Epithelial cell of proximal tubule (primary cell): ENCODE measurements around the gene RBM45. TPM values are rescaled to one million over a fixed set of nuclear protein-coding genes. Genes with fewer than 3 reads are reported as not detected.

ENCODE experiments used
- DNase-seq: peaks from one replicate; pipeline ENCODE4 v3.0.0-alpha.2; 2011; ENCODE audit warnings: low read depth
- H3K4me3 ChIP-seq: 2 replicates; pipeline ENCODE4 v1.5.1; 2011; ENCODE audit warnings: low read depth, mild to moderate bottlenecking, low read length
- CTCF ChIP-seq: conservative IDR thresholded peaks from 2 replicates; pipeline ENCODE4 v1.5.1; 2012; ENCODE audit warnings: low read depth, mild to moderate bottlenecking, low read length
- total RNA-seq: library from RNA; depleted of rRNA; stranded (reverse); fragments of >200 nt; gene quantifications from 2 replicates; pipeline ENCODE4 v1.2.3, GENCODE V29; 2015

Gene RBM45
- total RNA-seq = 10.2 and 11.7 TPM in 2 replicates

- peak; percentile 95 for TF ChIP-seq CTCF
- H3K4me3 ChIP-seq = peak within 1 kb of the TSS; percentile 94
- DNase-seq = peak; percentile 43
Measured at GRCh38 chr2:178112202-178113152, at the start of gene RBM45. Gene RBM45 (plus strand): TSS chr2:178112437. CDS start chr2:178112547, 110 bp downstream.

- DNase-seq = no peak
- H3K4me3 ChIP-seq = no peak overlapping the region
- no peak for TF ChIP-seq CTCF
Measured at GRCh38 chr2:178066324-178066723, 45.9 kb upstream of the RBM45 start.

GRCh38 chr2:178066890-178067669 is 45.2 kb upstream of the RBM45 start:
- no peak overlapping the region for H3K4me3 ChIP-seq
- TF ChIP-seq CTCF = no peak
- DNase-seq = peak; percentile 48

GRCh38 chr2:178068823-178069454 is 43.3 kb upstream of the RBM45 start:
- no peak for DNase-seq
- H3K4me3 ChIP-seq = no peak overlapping the region
- no peak for TF ChIP-seq CTCF

- peak; percentile 65 for TF ChIP-seq CTCF
- no peak overlapping the region for H3K4me3 ChIP-seq
- no peak for DNase-seq
Measured at GRCh38 chr2:178069551-178069950, 42.7 kb upstream of the RBM45 start.

- no peak for DNase-seq
- H3K4me3 ChIP-seq = no peak overlapping the region
- TF ChIP-seq CTCF = no peak
Measured at GRCh38 chr2:178070824-178071223, 41.4 kb upstream of the RBM45 start.
